Astrocyte (in vitro differentiated cells and primary cell): ENCODE results near the gene CR2.

Source experiments
- CTCF ChIP-seq: IDR thresholded peaks from 2 replicates; pipeline ENCODE4 v1.5.1; 2011; ENCODE audit warnings: low read depth, mild to moderate bottlenecking, inconsistent platforms, low read length, moderate library complexity; ENCODE audit not compliant: insufficient read depth
- EZH2 ChIP-seq: IDR thresholded peaks from 2 replicates; pipeline ENCODE4 v1.6.1; 2012; ENCODE audit warnings: mild to moderate bottlenecking, low read length, inconsistent platforms; ENCODE audit not compliant: insufficient read depth

GRCh38 chr1:207430602-207431001 lies 23.5 kb upstream of the CR2 start:
- TF ChIP-seq CTCF: no peak
- TF ChIP-seq EZH2: no peak
